ENCODE measurements around the gene KDM6B.
A peak's percentile ranks its signal among the peaks of the same experiment; 100 is the strongest.
"Not testable (repeated sequence)": the region's sequence is repeated elsewhere in the genome, so short reads cannot be mapped to it uniquely, and the experiment has no call there.

Gene KDM6B

GRCh38 chr17:7833795-7834541, at the start of gene KDM6B:
KDM6B (plus strand) TSS chr17:7834217; CDS start chr17:7845555, 11,338 bp downstream.
- peak; percentile 63 for DNase-seq

GRCh38 chr17:7786866-7787265, 47.2 kb upstream of the KDM6B start:
- no peak for DNase-seq

- DNase-seq: no peak
Measured at GRCh38 chr17:7789131-7789530, 44.9 kb upstream of the KDM6B start.

- DNase-seq: no peak
Measured at GRCh38 chr17:7790150-7790549, 43.9 kb upstream of the KDM6B start.

- no peak for DNase-seq
Measured at GRCh38 chr17:7792611-7793010, 41.4 kb upstream of the KDM6B start.

- no peak for DNase-seq
Measured at GRCh38 chr17:7794075-7794663, 39.8 kb upstream of the KDM6B start.

GRCh38 chr17:7797976-7798375, 36.0 kb upstream of the KDM6B start:
- no peak for DNase-seq

GRCh38 chr17:7798839-7799238, 35.2 kb upstream of the KDM6B start:
- no peak for DNase-seq

- DNase-seq: no peak
Measured at GRCh38 chr17:7803981-7804380, 30.0 kb upstream of the KDM6B start.

GRCh38 chr17:7806587-7806986, 27.4 kb upstream of the KDM6B start:
- no peak for DNase-seq

GRCh38 chr17:7807206-7807605, 26.8 kb upstream of the KDM6B start:
- DNase-seq: no peak

- DNase-seq: no peak
Measured at GRCh38 chr17:7809086-7809790, 24.8 kb upstream of the KDM6B start.

GRCh38 chr17:7809791-7810343, 24.1 kb upstream of the KDM6B start:
- DNase-seq: not testable (repeated sequence)

- DNase-seq: no peak
Measured at GRCh38 chr17:7811251-7811650, 22.8 kb upstream of the KDM6B start.

GRCh38 chr17:7814969-7815368, 19.0 kb upstream of the KDM6B start:
- DNase-seq: no peak

GRCh38 chr17:7816926-7817642, 16.9 kb upstream of the KDM6B start:
- DNase-seq: no peak

- DNase-seq: no peak
Measured at GRCh38 chr17:7817643-7817964, 16.4 kb upstream of the KDM6B start.

GRCh38 chr17:7818026-7818425, 16.0 kb upstream of the KDM6B start:
- DNase-seq: no peak

GRCh38 chr17:7818746-7819645, 15.0 kb upstream of the KDM6B start:
- DNase-seq: no peak

GRCh38 chr17:7820231-7820630, 13.8 kb upstream of the KDM6B start:
- no peak for DNase-seq

- DNase-seq: no peak
Measured at GRCh38 chr17:7822126-7822525, 11.9 kb upstream of the KDM6B start.

GRCh38 chr17:7823581-7824001, 10.4 kb upstream of the KDM6B start:
- no peak for DNase-seq

All from GOT3 (cell line).